ENCODE measurements around the gene CYP27A1. TPM values are rescaled to one million over a fixed set of nuclear protein-coding genes. Genes with fewer than 3 reads are reported as not detected.

Gene CYP27A1
- total RNA-seq, 1 experiment from 2014 or later, result 1.2 TPM

GRCh38 chr2:218798767-218799504 lies 17.0 kb downstream of the CYP27A1 start:
- no peak overlapping the region for H3K27ac ChIP-seq (ENCODE audit: low read depth, low read length, poor library complexity, severe bottlenecking)
- TF ChIP-seq CTCF (conservative IDR thresholded peaks at IDR 0.05; ENCODE audit: low read depth, low read length), result no peak
- no peak for DNase-seq (ENCODE audit: low spot score)
- CTCF ChIA-PET, result no interaction called here
- no peak overlapping the region for H3K4me3 ChIP-seq (ENCODE audit: low read depth, low read length, poor library complexity, severe bottlenecking)
- no peaks in the 10 kb centered on the region for H3K27me3 ChIP-seq (replicated peaks; ENCODE audit: insufficient read depth, low read depth, low read length, poor library complexity)
- no peaks in the 10 kb centered on the region for H3K9me3 ChIP-seq (ENCODE audit: low read depth, low read length, poor library complexity, severe bottlenecking)
- BruUV-seq (replicated peaks), result no TSS peak
- no peaks in the 10 kb centered on the region for H3K4me1 ChIP-seq (ENCODE audit: insufficient read depth, low read length, poor library complexity, severe bottlenecking)
- H3K36me3 ChIP-seq (ENCODE audit: insufficient read depth, low read length, poor library complexity, severe bottlenecking), result no peaks in the 10 kb centered on the region
- intact Hi-C loops (cut with micrococcal nuclease; ENCODE audit: unreplicated experiment), result no loop called here
- POLR2A ChIA-PET (ENCODE audit: low non-redundant PET), result no interaction called here

- TF ChIP-seq EZH2 (IDR thresholded peaks at IDR 0.05; ENCODE audit: borderline replicate concordance, low read depth, low read length, poor library complexity, severe bottlenecking) (no peak), CTCF (conservative IDR thresholded peaks at IDR 0.05; ENCODE audit: low read depth, low read length) (no peak)
- Histone ChIP-seq H3K4me3 (ENCODE audit: low read depth, low read length, poor library complexity, severe bottlenecking) (no peak overlapping the region), H3K9me3 (ENCODE audit: low read depth, low read length, poor library complexity, severe bottlenecking) (peaks cover 7% of the 10 kb centered on the region), H3K36me3 (ENCODE audit: insufficient read depth, low read length, poor library complexity, severe bottlenecking) (no peaks in the 10 kb centered on the region), H3K27me3 (replicated peaks; ENCODE audit: insufficient read depth, low read depth, low read length, poor library complexity) (no peaks in the 10 kb centered on the region), H3K27ac (ENCODE audit: low read depth, low read length, poor library complexity, severe bottlenecking) (no peak overlapping the region), H3K4me1 (ENCODE audit: insufficient read depth, low read length, poor library complexity, severe bottlenecking) (no peaks in the 10 kb centered on the region)
- no TSS peak for BruUV-seq (replicated peaks)
- ChIA-PET CTCF (no interaction called here), POLR2A (ENCODE audit: low non-redundant PET) (no interaction called here)
- no peak for DNase-seq (ENCODE audit: low spot score)
- intact Hi-C loops (cut with micrococcal nuclease; ENCODE audit: unreplicated experiment), result no loop called here
Measured at GRCh38 chr2:218799990-218800389, 18.0 kb downstream of the CYP27A1 start.

GRCh38 chr2:218802386-218802994 lies 20.5 kb downstream of the CYP27A1 start:
- TF ChIP-seq EZH2 (IDR thresholded peaks at IDR 0.05; ENCODE audit: borderline replicate concordance, low read depth, low read length, poor library complexity, severe bottlenecking), result no peak
- TF ChIP-seq CTCF (conservative IDR thresholded peaks at IDR 0.05; ENCODE audit: low read depth, low read length), result no peak
- Histone ChIP-seq H3K27ac (ENCODE audit: low read depth, low read length, poor library complexity, severe bottlenecking) (no peak overlapping the region), H3K27me3 (replicated peaks; ENCODE audit: insufficient read depth, low read depth, low read length, poor library complexity) (no peaks in the 10 kb centered on the region), H3K36me3 (ENCODE audit: insufficient read depth, low read length, poor library complexity, severe bottlenecking) (no peaks in the 10 kb centered on the region), H3K4me3 (ENCODE audit: low read depth, low read length, poor library complexity, severe bottlenecking) (no peak overlapping the region), H3K9me3 (ENCODE audit: low read depth, low read length, poor library complexity, severe bottlenecking) (peaks cover 7% of the 10 kb centered on the region), H3K4me1 (ENCODE audit: insufficient read depth, low read length, poor library complexity, severe bottlenecking) (peaks cover 15% of the 10 kb centered on the region)
- intact Hi-C loops (cut with micrococcal nuclease; ENCODE audit: unreplicated experiment), result no loop called here
- POLR2A ChIA-PET (ENCODE audit: low non-redundant PET), result no interaction called here
- BruUV-seq (replicated peaks), result no TSS peak
- DNase-seq (ENCODE audit: low spot score), result no peak
- CTCF ChIA-PET, result no interaction called here

Data from A673 (cell line).